ENCODE data around the gene EP400. TPM values are rescaled to one million over a fixed set of nuclear protein-coding genes. Genes with fewer than 3 reads are reported as not detected.
A peak's percentile ranks its signal among the peaks of the same experiment; 100 is the strongest.
"Not testable (repeated sequence)": the region's sequence is repeated elsewhere in the genome, so short reads cannot be mapped to it uniquely, and the experiment has no call there.

EP400 gene
- total RNA-seq, 2 experiments from 2014 or later = 39.9 to 45.5 TPM

DNA sequence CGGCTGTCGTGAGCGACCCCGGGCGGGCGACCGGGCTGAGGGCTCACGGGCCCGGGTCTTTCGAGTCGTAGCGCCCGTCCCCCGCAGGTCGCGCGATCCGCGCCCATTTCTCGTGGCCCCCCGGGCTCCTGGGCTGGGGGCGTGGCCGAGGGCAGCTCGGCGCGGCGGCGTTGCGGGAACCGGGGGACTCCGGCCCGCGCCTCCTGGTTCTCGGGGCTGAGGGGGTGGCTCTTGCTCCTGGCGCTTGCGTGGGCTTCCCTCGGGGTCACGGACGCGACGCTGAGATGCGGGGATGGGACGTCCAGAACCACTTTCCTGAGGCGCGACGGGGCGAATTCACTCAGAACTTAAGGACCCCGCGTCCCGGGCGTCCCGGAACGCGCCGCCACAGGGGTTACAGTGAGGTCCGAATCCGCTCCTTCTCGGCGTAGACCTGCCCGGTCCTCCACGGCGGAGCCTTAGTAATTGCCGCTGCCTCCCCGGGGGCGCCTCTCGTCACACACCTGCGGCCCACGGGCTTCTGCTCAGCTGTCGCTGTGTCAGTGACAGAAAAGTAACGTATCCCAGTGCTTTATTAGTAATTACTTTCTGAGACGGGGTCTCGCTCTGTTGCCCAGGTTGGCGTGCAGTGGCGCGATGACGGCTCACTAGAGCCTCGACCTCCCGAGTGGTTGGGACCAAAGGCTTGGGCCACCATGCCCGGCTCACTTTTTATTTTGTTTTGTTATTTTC lies 606 bp downstream of the EP400 start:
- Mint-ChIP-seq H3K36me3 (no peaks in the 10 kb centered on the region), H3K4me3 (peak overlapping the region; percentile 91), H3K27me3 (no peaks in the 10 kb centered on the region), H3K4me1 (ENCODE audit: low read depth) (peaks cover 33% of the 10 kb centered on the region), H3K9me3 (no peaks in the 10 kb centered on the region), H3K27ac (peak overlapping the region; percentile 87)
- intact Hi-C loops (cut with micrococcal nuclease) = no loop called here
- CTCF ChIA-PET = interaction anchor here (0.8 kb wide), 1 partner anchor 99 kb away, joined by 3 read pairs; no protein-coding TSS in a partner anchor
- peak; percentile 56 for DNase-seq
- POLR2A ChIA-PET = interaction anchor here (0.6 to 1.6 kb wide), 3 partner anchors 21 to 674 kb away, joined by 3 to 5 read pairs (median 4); partner anchors contain the start of gene PUS1

DNA sequence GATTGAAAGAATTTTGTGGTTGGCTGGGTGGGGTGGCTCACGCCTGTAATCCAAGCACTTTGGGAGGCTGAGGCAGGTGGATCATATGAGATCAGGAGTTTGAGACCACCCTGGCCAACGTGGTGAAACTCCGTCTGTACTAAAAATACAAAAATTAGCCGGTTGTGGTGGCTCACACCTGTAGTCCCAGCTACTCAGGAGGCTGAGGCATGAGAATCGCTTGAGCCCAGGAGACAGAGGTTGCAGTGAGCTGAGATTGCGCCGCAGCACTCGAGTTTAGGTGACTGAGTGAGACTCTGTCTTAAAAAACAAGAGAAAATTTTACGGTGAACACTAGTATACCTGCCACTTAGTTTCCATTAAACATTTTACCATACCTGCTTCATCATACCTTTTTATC lies 4.1 kb downstream of the EP400 start:
- H3K36me3 Mint-ChIP-seq; H3K27me3 Mint-ChIP-seq; H3K9me3 Mint-ChIP-seq; H3K4me3 Mint-ChIP-seq; intact Hi-C loops (cut with micrococcal nuclease); H3K27ac Mint-ChIP-seq; DNase-seq: not testable (repeated sequence)
- peaks cover 37% of the 10 kb centered on the region for H3K4me1 Mint-ChIP-seq (ENCODE audit: low read depth)
- CTCF ChIA-PET = interaction anchor here (1.4 kb wide), 1 partner anchor 9 kb away, joined by 3 read pairs; no protein-coding TSS in a partner anchor
- POLR2A ChIA-PET = interaction anchor here (1.2 kb wide), 1 partner anchor 25 kb away, joined by 3 read pairs; no protein-coding TSS in a partner anchor

DNA sequence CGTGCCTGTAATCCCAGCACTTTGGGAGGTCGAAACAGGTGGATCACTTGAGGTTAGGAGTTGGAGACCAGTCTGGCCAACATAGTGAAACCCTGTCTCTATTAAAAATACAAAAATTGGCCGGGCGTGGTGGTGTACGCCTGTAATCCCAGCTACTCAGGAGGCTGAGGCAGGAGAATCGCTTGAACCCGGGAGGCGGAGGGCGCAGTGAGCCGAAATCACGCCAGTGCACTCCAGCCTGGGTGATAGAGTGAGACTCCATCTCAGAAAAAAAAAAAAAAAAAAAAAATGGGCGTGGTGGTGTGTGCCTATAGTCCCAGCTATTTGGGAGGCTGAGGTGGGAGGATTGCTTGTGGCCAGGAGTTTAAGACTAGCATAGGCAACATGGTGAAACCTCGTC lies 4.7 kb downstream of the EP400 start:
- CTCF ChIA-PET; H3K27me3 Mint-ChIP-seq; POLR2A ChIA-PET; H3K4me3 Mint-ChIP-seq; H3K36me3 Mint-ChIP-seq; H3K9me3 Mint-ChIP-seq; intact Hi-C loops (cut with micrococcal nuclease); DNase-seq; H3K27ac Mint-ChIP-seq: not testable (repeated sequence)
- H3K4me1 Mint-ChIP-seq (ENCODE audit: low read depth) = peaks cover 40% of the 10 kb centered on the region

DNA sequence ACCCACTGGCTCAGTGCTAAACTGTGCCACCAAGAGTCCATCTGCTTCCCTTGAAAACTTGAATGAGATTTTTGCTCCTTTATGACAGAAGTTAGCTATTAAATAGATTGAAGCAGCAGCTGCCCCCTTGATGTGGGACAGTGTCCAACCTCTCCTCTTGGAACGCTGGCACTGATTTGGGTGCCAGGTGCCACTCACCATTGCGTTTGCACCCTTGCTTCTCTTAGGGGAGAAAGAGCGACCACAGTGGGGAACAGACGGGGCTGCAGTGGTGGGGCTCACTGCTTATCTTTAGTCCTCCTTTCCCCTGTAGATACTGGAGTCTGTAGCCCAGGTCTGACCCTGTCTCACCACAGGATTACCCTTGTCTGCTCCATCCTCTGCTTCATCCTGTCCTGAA lies 9.4 kb downstream of the EP400 start:
- H3K4me3 Mint-ChIP-seq = no peak overlapping the region
- peak overlapping the region; percentile 49 for H3K27ac Mint-ChIP-seq
- DNase-seq = no peak
- H3K27me3 Mint-ChIP-seq = no peaks in the 10 kb centered on the region
- CTCF ChIA-PET = no interaction called here
- H3K9me3 Mint-ChIP-seq = no peaks in the 10 kb centered on the region
- intact Hi-C loops (cut with micrococcal nuclease) = no loop called here
- H3K36me3 Mint-ChIP-seq = peaks cover 13% of the 10 kb centered on the region
- peaks cover 49% of the 10 kb centered on the region for H3K4me1 Mint-ChIP-seq (ENCODE audit: low read depth)
- POLR2A ChIA-PET = no interaction called here

DNA sequence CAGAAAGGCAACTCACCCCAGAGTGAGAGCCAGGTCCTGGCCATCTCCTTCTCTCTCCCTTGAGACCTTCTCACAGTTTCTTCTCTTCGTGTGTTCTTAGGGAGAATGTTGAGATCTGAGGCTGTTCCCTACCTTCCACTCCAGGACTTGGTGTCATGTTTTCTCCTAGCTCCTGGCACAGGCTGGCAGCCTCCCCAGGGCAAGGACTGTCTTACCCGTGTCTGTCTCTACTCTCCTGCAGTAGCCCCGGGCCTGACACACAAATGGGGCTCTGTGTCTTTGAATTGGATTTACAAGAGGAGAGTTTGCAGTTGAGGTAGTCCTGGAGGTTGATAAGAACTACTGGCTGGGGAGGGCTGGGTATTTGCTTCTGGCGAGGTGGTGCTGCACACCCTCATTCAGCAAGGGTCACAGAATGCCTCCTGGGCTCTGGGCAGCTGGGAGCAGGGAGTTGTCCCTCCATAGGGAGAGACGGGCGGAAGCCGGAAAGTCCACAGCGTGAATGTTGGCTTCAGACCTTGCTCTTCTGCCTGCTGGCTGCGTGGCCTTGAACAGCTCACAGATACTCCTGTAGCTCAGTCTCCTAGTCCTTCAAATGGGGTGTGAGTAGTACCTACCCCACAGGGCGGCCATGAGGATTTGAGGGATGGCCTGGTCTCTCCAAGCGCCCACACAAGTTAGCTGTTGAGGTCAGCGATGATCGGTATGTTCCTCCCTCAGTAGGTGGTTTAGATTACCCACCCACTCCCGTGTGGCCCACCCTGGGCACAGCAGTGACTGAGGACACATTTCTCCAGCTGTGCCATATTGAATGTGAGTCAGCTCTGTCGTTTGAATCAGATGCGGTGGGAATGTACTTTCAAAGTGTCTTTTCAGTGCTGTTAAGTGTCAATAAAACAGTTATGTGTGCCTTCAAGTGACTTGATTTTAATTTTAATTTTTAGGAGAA lies 10.2 kb downstream of the EP400 start:
- DNase-seq = no peak
- intact Hi-C loops (cut with micrococcal nuclease) = no loop called here
- Mint-ChIP-seq H3K9me3 (no peaks in the 10 kb centered on the region), H3K27me3 (no peaks in the 10 kb centered on the region), H3K27ac (peak overlapping the region; percentile 49), H3K4me1 (ENCODE audit: low read depth) (peaks cover 54% of the 10 kb centered on the region), H3K36me3 (peaks cover 13% of the 10 kb centered on the region), H3K4me3 (no peak overlapping the region)
- ChIA-PET CTCF (interaction anchor here (0.6 kb wide), 1 partner anchor 123 kb away, joined by 4 read pairs; no protein-coding TSS in a partner anchor), POLR2A (no interaction called here)

DNA sequence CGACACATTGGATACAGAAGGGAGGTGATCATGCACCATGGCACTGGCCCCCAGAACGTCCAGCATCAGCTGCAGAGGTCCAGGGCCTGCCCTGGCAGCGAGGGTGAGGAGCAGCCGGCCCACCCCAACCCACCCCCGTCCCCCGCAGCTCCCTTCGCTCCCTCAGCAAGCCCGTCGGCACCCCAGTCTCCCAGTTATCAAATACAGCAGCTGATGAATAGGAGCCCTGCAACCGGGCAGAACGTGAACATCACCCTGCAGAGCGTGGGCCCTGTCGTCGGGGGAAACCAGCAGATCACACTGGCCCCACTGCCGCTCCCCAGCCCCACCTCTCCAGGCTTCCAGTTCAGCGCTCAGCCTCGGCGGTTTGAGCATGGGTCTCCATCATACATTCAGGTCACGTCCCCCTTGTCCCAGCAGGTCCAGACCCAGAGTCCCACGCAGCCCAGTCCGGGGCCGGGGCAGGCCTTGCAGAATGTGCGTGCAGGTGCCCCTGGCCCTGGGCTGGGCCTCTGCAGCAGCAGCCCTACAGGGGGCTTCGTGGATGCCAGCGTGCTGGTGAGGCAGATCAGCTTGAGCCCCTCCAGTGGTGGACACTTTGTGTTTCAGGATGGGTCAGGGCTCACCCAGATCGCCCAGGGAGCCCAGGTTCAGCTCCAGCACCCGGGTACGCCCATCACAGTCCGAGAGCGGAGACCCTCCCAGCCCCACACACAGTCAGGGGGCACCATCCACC lies 11.0 kb downstream of the EP400 start:
- POLR2A ChIA-PET; intact Hi-C loops (cut with micrococcal nuclease); H3K4me3 Mint-ChIP-seq; H3K27me3 Mint-ChIP-seq; DNase-seq; H3K9me3 Mint-ChIP-seq; H3K27ac Mint-ChIP-seq: not testable (repeated sequence)
- CTCF ChIA-PET = interaction anchor here (0.6 kb wide), 1 partner anchor 124 kb away, joined by 4 read pairs; no protein-coding TSS in a partner anchor
- Mint-ChIP-seq H3K36me3 (peaks cover 13% of the 10 kb centered on the region), H3K4me1 (ENCODE audit: low read depth) (peaks cover 59% of the 10 kb centered on the region)

DNA sequence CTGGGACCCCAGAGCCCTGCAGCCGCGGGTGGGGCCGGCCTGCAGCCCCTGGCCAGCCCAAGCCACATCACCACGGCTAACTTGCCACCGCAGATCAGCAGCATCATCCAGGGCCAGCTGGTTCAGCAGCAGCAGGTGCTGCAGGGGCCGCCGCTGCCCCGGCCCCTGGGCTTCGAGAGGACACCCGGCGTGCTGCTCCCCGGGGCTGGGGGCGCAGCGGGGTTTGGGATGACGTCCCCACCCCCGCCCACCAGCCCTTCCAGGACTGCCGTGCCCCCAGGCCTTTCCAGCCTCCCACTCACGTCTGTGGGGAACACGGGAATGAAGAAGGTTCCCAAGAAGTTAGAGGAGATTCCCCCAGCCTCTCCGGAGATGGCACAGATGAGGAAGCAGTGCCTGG lies 11.6 kb downstream of the EP400 start:
- CTCF ChIA-PET; DNase-seq; intact Hi-C loops (cut with micrococcal nuclease); H3K27ac Mint-ChIP-seq; POLR2A ChIA-PET; H3K9me3 Mint-ChIP-seq; H3K4me3 Mint-ChIP-seq; H3K27me3 Mint-ChIP-seq: not testable (repeated sequence)
- Mint-ChIP-seq H3K36me3 (peaks cover 13% of the 10 kb centered on the region), H3K4me1 (ENCODE audit: low read depth) (peaks cover 54% of the 10 kb centered on the region)

DNA sequence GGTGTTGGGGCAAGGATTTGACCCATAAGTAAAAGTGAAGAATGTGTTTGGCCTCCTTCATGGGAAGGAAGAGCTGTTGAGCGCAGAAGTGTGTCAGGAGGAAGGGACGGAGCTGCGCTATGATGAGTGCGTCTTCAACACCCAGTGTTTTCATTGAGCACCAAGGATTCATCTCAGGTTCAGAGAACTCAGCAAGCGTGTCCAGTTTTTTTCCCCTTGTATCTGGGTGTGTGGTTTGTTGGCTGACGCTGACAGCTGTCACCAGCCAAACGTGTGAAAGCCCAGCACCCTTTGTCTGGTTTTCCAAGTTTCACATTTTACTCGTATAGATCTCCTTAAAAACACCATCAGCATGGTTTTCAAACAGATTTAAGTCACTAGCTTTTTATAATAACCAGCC lies 12.3 kb downstream of the EP400 start:
- Mint-ChIP-seq H3K27ac (peak overlapping the region; percentile 9), H3K4me1 (ENCODE audit: low read depth) (peaks cover 50% of the 10 kb centered on the region), H3K9me3 (no peaks in the 10 kb centered on the region), H3K27me3 (no peaks in the 10 kb centered on the region), H3K36me3 (peaks cover 13% of the 10 kb centered on the region), H3K4me3 (no peak overlapping the region)
- DNase-seq = no peak
- CTCF ChIA-PET = no interaction called here
- intact Hi-C loops (cut with micrococcal nuclease) = no loop called here
- POLR2A ChIA-PET = no interaction called here

DNA sequence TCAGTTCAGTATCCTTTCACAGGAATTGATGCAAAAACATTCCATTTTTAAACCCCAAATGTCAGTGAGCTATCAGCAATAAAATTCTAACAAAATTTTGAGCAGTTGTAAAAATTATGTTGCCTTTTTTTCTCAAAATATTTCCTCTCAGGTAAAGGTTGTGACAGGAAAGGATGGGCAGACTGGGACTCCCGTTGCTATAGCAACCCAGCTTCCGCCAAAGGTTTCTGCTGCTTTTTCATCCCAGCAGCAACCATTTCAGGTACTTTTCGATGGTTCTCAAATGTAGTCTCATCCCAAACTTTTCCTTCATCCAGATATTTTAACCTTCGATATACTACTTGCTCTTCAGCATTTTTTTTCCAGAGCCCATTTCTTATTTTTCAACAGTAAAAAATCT lies 13.6 kb downstream of the EP400 start:
- Mint-ChIP-seq H3K9me3 (no peaks in the 10 kb centered on the region), H3K36me3 (peaks cover 13% of the 10 kb centered on the region), H3K27ac (peak overlapping the region; percentile 70), H3K4me3 (no peak overlapping the region), H3K4me1 (ENCODE audit: low read depth) (peaks cover 51% of the 10 kb centered on the region), H3K27me3 (no peaks in the 10 kb centered on the region)
- intact Hi-C loops (cut with micrococcal nuclease) = no loop called here
- no peak for DNase-seq
- CTCF ChIA-PET = interaction anchor here (0.9 to 1.0 kb wide), 2 partner anchors 10 to 41 kb away, joined by 3 read pairs; no protein-coding TSS in a partner anchor
- POLR2A ChIA-PET = no interaction called here

DNA sequence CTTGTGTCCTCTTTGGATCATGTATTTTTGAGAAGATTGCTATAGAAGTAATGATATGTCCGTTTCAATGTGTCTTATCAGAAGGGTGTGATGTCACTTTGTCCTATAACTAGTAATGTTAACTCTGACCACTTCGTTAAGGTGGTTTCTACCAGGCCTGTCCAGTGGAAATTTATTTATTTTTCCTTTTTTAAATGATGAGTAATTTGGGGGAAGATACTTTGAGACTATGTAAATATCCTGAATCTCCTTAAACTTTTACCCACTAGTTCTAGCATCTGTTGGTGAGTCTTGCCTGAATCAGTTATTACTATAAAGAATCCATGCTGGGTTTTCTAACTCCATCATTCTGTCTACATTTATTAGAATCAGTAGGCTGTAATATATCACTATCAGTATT lies 15.3 kb downstream of the EP400 start:
- Mint-ChIP-seq H3K27ac (no peak overlapping the region), H3K36me3 (peaks cover 13% of the 10 kb centered on the region), H3K4me1 (ENCODE audit: low read depth) (peaks cover 38% of the 10 kb centered on the region), H3K4me3 (no peak overlapping the region), H3K9me3 (no peaks in the 10 kb centered on the region), H3K27me3 (no peaks in the 10 kb centered on the region)
- CTCF ChIA-PET = no interaction called here
- intact Hi-C loops (cut with micrococcal nuclease) = no loop called here
- no peak for DNase-seq
- POLR2A ChIA-PET = no interaction called here

DNA sequence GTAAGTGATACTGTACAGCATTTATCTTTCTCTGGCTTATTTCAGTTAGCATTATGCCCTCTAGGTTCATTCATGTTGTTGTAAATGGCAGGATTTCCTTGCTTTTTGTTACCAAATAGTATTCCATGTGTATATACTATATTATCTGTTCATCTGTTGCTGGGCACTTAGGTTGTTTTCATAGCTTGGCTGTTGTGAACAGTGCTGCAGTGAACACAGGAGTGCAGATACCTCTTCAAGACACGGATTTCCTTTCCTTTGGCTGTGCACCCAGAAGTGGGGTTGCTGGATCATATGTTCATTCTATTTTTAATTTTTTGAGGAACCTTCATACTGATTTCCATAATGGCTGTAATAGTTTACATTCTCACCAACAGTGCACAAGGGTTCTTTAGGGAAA lies 21.5 kb downstream of the EP400 start:
- Mint-ChIP-seq H3K4me1 (ENCODE audit: low read depth) (peaks cover 19% of the 10 kb centered on the region), H3K36me3 (peaks cover 4% of the 10 kb centered on the region), H3K27ac (no peak overlapping the region), H3K27me3 (no peaks in the 10 kb centered on the region), H3K4me3 (no peak overlapping the region), H3K9me3 (no peaks in the 10 kb centered on the region)
- ChIA-PET POLR2A (no interaction called here), CTCF (no interaction called here)
- intact Hi-C loops (cut with micrococcal nuclease) = no loop called here
- no peak for DNase-seq

DNA sequence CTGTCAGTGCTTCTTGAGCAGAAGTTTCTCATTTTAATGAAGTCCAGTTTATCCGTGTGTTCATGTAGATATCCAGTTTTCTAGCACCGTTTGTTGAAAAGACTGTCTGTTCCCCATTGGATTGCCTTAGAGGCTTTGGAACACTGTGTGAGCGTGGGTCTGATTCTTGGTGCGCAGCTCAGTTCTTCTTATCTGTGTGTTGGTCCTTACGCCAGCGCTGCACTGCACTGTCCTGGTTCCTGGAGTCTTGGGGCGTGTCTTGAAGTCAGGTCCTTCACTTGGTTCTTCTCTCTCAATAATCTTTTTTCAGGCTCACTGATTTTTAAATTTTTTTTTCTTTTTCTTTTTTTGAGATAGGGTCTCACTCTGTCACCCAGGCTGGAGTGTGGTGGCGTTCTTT lies 25.5 kb downstream of the EP400 start:
- Mint-ChIP-seq H3K27ac (no peak overlapping the region), H3K36me3 (peaks cover 10% of the 10 kb centered on the region), H3K9me3 (no peaks in the 10 kb centered on the region), H3K4me3 (no peak overlapping the region), H3K27me3 (no peaks in the 10 kb centered on the region), H3K4me1 (ENCODE audit: low read depth) (peaks cover 18% of the 10 kb centered on the region)
- DNase-seq = no peak
- CTCF ChIA-PET = no interaction called here
- intact Hi-C loops (cut with micrococcal nuclease) = no loop called here
- POLR2A ChIA-PET = no interaction called here
